DMS153 treated with DMSO at 0.1 percent for 48 hours (cell line): ENCODE results near the gene TGFA.

Experiments
- DNase-seq: peaks from one replicate; lab custom pipeline; 2025; ENCODE audit not compliant: unreplicated experiment; lab: John Stamatoyannopoulos, UW

The TGFA gene

GRCh38 chr2:70553334-70553583 lies 367 bp downstream of the TGFA start:
- DNase-seq, result peak; percentile 26

- no peak for DNase-seq
These were observed 909 bp downstream of the TGFA start for GRCh38 chr2:70552501-70553333.

- DNase-seq, result no peak
These were observed 2.5 kb downstream of the TGFA start for GRCh38 chr2:70551167-70551566.

- DNase-seq, result no peak
These were observed 3.7 kb downstream of the TGFA start for GRCh38 chr2:70549962-70550361.

GRCh38 chr2:70549064-70549710 lies 4.4 kb downstream of the TGFA start:
- DNase-seq, result no peak

- no peak for DNase-seq
These were observed 5.4 kb downstream of the TGFA start for GRCh38 chr2:70548233-70548632.

GRCh38 chr2:70546885-70547284 lies 6.7 kb downstream of the TGFA start:
- no peak for DNase-seq

- no peak for DNase-seq
These were observed 7.2 kb downstream of the TGFA start for GRCh38 chr2:70546376-70546775.

GRCh38 chr2:70541481-70542020 lies 12.1 kb downstream of the TGFA start:
- DNase-seq, result no peak

- no peak for DNase-seq
These were observed 15.8 kb downstream of the TGFA start for GRCh38 chr2:70537840-70538239.

- no peak for DNase-seq
These were observed 17.0 kb downstream of the TGFA start for GRCh38 chr2:70536517-70537055.

GRCh38 chr2:70535573-70535972 lies 18.1 kb downstream of the TGFA start:
- DNase-seq, result no peak

GRCh38 chr2:70534183-70534836 lies 19.3 kb downstream of the TGFA start:
- no peak for DNase-seq

- no peak for DNase-seq
These were observed 21.2 kb downstream of the TGFA start for GRCh38 chr2:70532244-70532935.

- DNase-seq, result no peak
These were observed 22.1 kb downstream of the TGFA start for GRCh38 chr2:70531419-70532086.

GRCh38 chr2:70529610-70530009 lies 24.0 kb downstream of the TGFA start:
- no peak for DNase-seq

GRCh38 chr2:70528929-70529328 lies 24.7 kb downstream of the TGFA start:
- no peak for DNase-seq

- DNase-seq, result no peak
These were observed 25.4 kb downstream of the TGFA start for GRCh38 chr2:70528276-70528675.

- DNase-seq, result no peak
These were observed 26.1 kb downstream of the TGFA start for GRCh38 chr2:70527447-70528080.

GRCh38 chr2:70526126-70526525 lies 27.5 kb downstream of the TGFA start:
- DNase-seq, result no peak
